Subcutaneous abdominal adipose tissue (tissue), 5 donors: Measurements from ENCODE around the gene TMEM182.

Source experiments
- H3K27ac ChIP-seq: one replicate; pipeline ENCODE4 v1.7.0; 2013; ENCODE audit warnings: low read depth, mild to moderate bottlenecking, inconsistent platforms, low read length, moderate library complexity
- H3K27me3 ChIP-seq, 5 donors: one replicate each; pipeline ENCODE4 v1.7.0; 2013; ENCODE audit warnings: low read length in 5 of 5, inconsistent platforms in 1 of 5; ENCODE audit not compliant: control insufficient read depth in 5 of 5, insufficient read depth in 4 of 5
- H3K36me3 ChIP-seq, 5 donors: one replicate each; pipeline ENCODE4 v1.7.0; 2013; ENCODE audit warnings: low read length in 5 of 5; ENCODE audit not compliant: control insufficient read depth in 5 of 5, insufficient read depth in 5 of 5
- H3K4me1 ChIP-seq, 5 donors: one replicate each; pipeline ENCODE4 v1.7.0; 2013; ENCODE audit warnings: low read length in 5 of 5, mild to moderate bottlenecking in 3 of 5, moderate library complexity in 1 of 5; ENCODE audit not compliant: control insufficient read depth in 5 of 5, insufficient read depth in 5 of 5
- H3K4me3 ChIP-seq, 5 donors: one replicate each; pipeline ENCODE4 v1.7.0; 2013; ENCODE audit warnings: low read length in 5 of 5, low read depth in 1 of 5
- H3K9ac ChIP-seq, 5 donors: one replicate each; pipeline ENCODE4 v1.7.0; 2013; ENCODE audit warnings: low read length in 5 of 5, mild to moderate bottlenecking in 4 of 5, moderate library complexity in 3 of 5
- H3K9me3 ChIP-seq, 5 donors: one replicate each; pipeline ENCODE4 v1.7.0; 2013; ENCODE audit warnings: low read length in 5 of 5; ENCODE audit not compliant: control insufficient read depth in 5 of 5
- donor health status: healthy.
- donor health status: healthy.
- donor health status: healthy.
- donor health status: healthy.
- donor health status: healthy.

The TMEM182 gene

GRCh38 chr2:102844911-102845310 is 83.1 kb downstream of the TMEM182 start:
- H3K9ac ChIP-seq = no peak overlapping the region
- no peaks in the 10 kb centered on the region for H3K27me3 ChIP-seq
- H3K36me3 ChIP-seq = no peaks in the 10 kb centered on the region
- peaks cover 0 to 12% (median 8%) of the 10 kb centered on the region in 5 donors for H3K4me1 ChIP-seq
- no peaks in the 10 kb centered on the region for H3K9me3 ChIP-seq
- H3K27ac ChIP-seq = no peak overlapping the region
- no peak overlapping the region for H3K4me3 ChIP-seq

- H3K9me3 ChIP-seq = no peaks in the 10 kb centered on the region
- H3K4me3 ChIP-seq = peak overlapping the region in 4 of 5 donors; percentile 17 to 43 (median 31)
- H3K9ac ChIP-seq = no peak overlapping the region
- H3K4me1 ChIP-seq = peaks cover 0 to 13% (median 8%) of the 10 kb centered on the region in 5 donors
- H3K27ac ChIP-seq = no peak overlapping the region
- H3K27me3 ChIP-seq = peaks cover 0 to 3% (median 0%) of the 10 kb centered on the region in 5 donors
- H3K36me3 ChIP-seq = no peaks in the 10 kb centered on the region
Observed at GRCh38 chr2:102848366-102848839, 86.6 kb downstream of the TMEM182 start.

- Histone ChIP-seq H3K4me3 (no peak overlapping the region), H3K9me3 (peaks cover 0 to 6% (median 0%) of the 10 kb centered on the region in 5 donors), H3K9ac (no peak overlapping the region), H3K36me3 (no peaks in the 10 kb centered on the region), H3K27me3 (peaks cover 0 to 3% (median 0%) of the 10 kb centered on the region in 5 donors), H3K4me1 (peaks cover 0 to 20% (median 13%) of the 10 kb centered on the region in 5 donors), H3K27ac (no peak overlapping the region)
Observed at GRCh38 chr2:102850888-102851287, 89.1 kb downstream of the TMEM182 start.

GRCh38 chr2:102852867-102853266 is 91.0 kb downstream of the TMEM182 start:
- no peak overlapping the region for H3K27ac ChIP-seq
- H3K4me1 ChIP-seq = peaks cover 0 to 20% (median 13%) of the 10 kb centered on the region in 5 donors
- H3K27me3 ChIP-seq = peaks cover 0 to 3% (median 0%) of the 10 kb centered on the region in 5 donors

More at GRCh38 chr2:102852867-102853266, 91.0 kb downstream of the TMEM182 start:
- Histone ChIP-seq H3K9ac (no peak overlapping the region), H3K36me3 (no peaks in the 10 kb centered on the region), H3K9me3 (peaks cover 0 to 6% (median 0%) of the 10 kb centered on the region in 5 donors), H3K4me3 (no peak overlapping the region)
